GM12878 (cell line): ENCODE data around the gene SNAP29. TPM values are rescaled to one million over a fixed set of nuclear protein-coding genes. Genes with fewer than 3 reads are reported as not detected.

Experiments
- DPF2 ChIP-seq: fragments of 450-650 bp; IDR thresholded peaks from 2 replicates; pipeline ENCODE4 v1.6.1; 2017; ENCODE audit warnings: mild to moderate bottlenecking
- NBN ChIP-seq: fragments of 450-650 bp; IDR thresholded peaks from 2 replicates; pipeline ENCODE4 v1.6.1; 2016
- NRF1 ChIP-seq: conservative IDR thresholded peaks from 2 replicates; pipeline ENCODE4 v1.6.1; 2011; ENCODE audit warnings: mild to moderate bottlenecking, low read depth, low read length, improper control_type of control experiment
- POLR2A ChIP-seq: IDR thresholded peaks from 2 replicates; pipeline ENCODE4 v1.6.1; 2011; ENCODE audit warnings: low read depth, mild to moderate bottlenecking, low read length
- POLR2AphosphoS5 ChIP-seq: IDR thresholded peaks from 2 replicates; pipeline ENCODE4 v1.6.1; 2011; ENCODE audit warnings: mild to moderate bottlenecking, low read length, inconsistent platforms
- RAD51 ChIP-seq: fragments of 450-650 bp; IDR thresholded peaks from 2 replicates; pipeline ENCODE4 v1.6.1; 2016; ENCODE audit warnings: moderate library complexity, mild to moderate bottlenecking, inconsistent platforms
- RELA ChIP-seq: fragments of 450-650 bp; IDR thresholded peaks from 2 replicates; pipeline ENCODE4 v1.8.0; 2014; ENCODE audit warnings: borderline replicate concordance; ENCODE audit not compliant: partially characterized antibody
- SP1 ChIP-seq: IDR thresholded peaks from one replicate; pipeline ENCODE4 v1.6.1; 2011; ENCODE audit warnings: low read depth, low read length
- SPI1 ChIP-seq: IDR thresholded peaks from 2 replicates; pipeline ENCODE4 v1.6.1; 2011; ENCODE audit warnings: low read depth, mild to moderate bottlenecking, low read length, moderate library complexity, borderline replicate concordance; ENCODE audit not compliant: insufficient read depth
- TCF12 ChIP-seq: IDR thresholded peaks from 2 replicates; pipeline ENCODE4 v1.6.1; 2011; ENCODE audit warnings: low read depth, mild to moderate bottlenecking, low read length
- TCF3 ChIP-seq: IDR thresholded peaks from 2 replicates; pipeline ENCODE4 v1.6.1; 2012; ENCODE audit warnings: low read depth, mild to moderate bottlenecking, low read length, borderline replicate concordance; ENCODE audit not compliant: insufficient read depth
- ZSCAN29 ChIP-seq: fragments of 450-650 bp; IDR thresholded peaks from 2 replicates; pipeline ENCODE4 v1.6.1; 2017; ENCODE audit warnings: mild to moderate bottlenecking, moderate library complexity
- polyA plus RNA-seq, 11 experiments: library from polyadenylated mRNA; depleted of rRNA in 4 of 11; unstranded in 6 of 11; stranded (reverse) in 5 of 11; fragments of >200 nt; fragmentation: Nextera tagmentation in 4 of 11; fragmentation: Illumina TruSeq in 1 of 11; extraction: Ambion mirVana in 4 of 11; extraction: Trizol in 1 of 11; gene quantifications; 1 replicate in 1 of 11; 2 replicates in 10 of 11; pipeline versions ENCODE4 v1.2.1 to v1.2.3, GENCODE V29; 2011 to 2016; ENCODE audit warnings: inconsistent platforms in 2 of 11, missing spikeins in 2 of 11, low read depth in 1 of 11
- total RNA-seq, 4 experiments: library from RNA; depleted of rRNA in 3 of 4; stranded (reverse); fragments of >200 nt in 3 of 4; fragmentation: Illumina TruSeq in 1 of 4; extraction: Trizol in 1 of 4; gene quantifications; 2 replicates each; pipeline versions ENCODE4 v1.2.1 to v1.2.3, GENCODE V29; 2013 to 2021
- TF ChIP-seq, protein P1 (sequence below): IDR thresholded peaks from 2 replicates; pipeline ENCODE4 v1.6.1; 2012; ENCODE audit warnings: mild to moderate bottlenecking, low read depth, low read length
- TF ChIP-seq, protein P2 (sequence below): fragments of 450-650 bp; IDR thresholded peaks from 2 replicates; pipeline ENCODE4 v1.6.1; 2017; ENCODE audit warnings: antibody characterized with exemption, mild to moderate bottlenecking, moderate library complexity

SNAP29 gene
- total and polyA plus RNA-seq, 10 of the 15 experiments (the other 5 are each of a cell fraction or from before 2014, with no cell fraction given) = 4.7 to 45.7 (median 27.9) TPM

DNA sequence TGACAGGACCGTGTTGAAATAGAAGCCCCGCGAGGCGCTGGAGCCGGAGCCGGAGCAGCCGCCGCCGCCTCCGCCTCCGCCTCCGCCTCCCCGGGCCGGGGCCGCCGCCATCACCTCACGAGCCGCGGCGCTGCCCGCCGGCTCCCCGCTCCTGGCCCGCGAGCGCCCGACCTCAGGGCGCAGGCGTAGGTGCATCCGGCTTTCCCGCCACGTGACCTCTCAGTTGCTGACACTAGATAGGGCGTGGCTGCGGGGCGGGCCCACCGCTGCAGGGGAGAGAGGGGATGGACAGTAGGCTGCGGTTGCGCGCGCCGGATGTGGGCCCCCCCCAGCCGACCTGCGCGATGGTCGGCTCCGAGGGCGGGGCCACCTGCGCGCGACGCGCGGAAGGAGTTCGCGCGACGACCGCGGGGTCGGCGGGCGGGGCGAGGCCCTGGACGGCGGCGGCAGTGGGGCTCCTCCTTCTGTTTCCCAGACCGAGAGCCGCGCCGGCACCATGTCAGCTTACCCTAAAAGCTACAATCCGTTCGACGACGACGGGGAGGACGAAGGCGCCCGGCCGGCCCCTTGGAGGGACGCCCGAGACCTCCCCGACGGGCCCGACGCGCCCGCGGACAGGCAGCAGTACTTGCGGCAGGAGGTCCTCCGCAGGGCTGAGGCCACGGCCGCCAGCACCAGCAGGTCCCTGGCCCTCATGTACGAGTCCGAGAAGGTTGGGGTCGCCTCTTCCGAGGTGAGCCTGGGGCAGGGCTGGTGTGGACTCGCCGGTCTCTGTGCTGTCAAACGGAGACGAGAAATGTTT lies at the start of gene SNAP29, which contains the start of gene PI4KA (continued):
- TF ChIP-seq POLR2AphosphoS5 (peak; percentile 63; the same call in 1 of the 2 replicates), POLR2A (peak; percentile 89), ZSCAN29 (peak; percentile 57; the same call in 1 of the 2 replicates), SPI1 (no peak), DPF2 (peak; percentile 88), RELA (peak; percentile 93), TCF12 (peak; percentile 8; the same call in 1 of the 2 replicates), RAD51 (peak; percentile 84), TCF3 (peak; percentile 71; the same call in 1 of the 2 replicates), NBN (no peak), NRF1 (peak; percentile 69), SP1 (peak; percentile 89)
- TF ChIP-seq, protein P1, sequence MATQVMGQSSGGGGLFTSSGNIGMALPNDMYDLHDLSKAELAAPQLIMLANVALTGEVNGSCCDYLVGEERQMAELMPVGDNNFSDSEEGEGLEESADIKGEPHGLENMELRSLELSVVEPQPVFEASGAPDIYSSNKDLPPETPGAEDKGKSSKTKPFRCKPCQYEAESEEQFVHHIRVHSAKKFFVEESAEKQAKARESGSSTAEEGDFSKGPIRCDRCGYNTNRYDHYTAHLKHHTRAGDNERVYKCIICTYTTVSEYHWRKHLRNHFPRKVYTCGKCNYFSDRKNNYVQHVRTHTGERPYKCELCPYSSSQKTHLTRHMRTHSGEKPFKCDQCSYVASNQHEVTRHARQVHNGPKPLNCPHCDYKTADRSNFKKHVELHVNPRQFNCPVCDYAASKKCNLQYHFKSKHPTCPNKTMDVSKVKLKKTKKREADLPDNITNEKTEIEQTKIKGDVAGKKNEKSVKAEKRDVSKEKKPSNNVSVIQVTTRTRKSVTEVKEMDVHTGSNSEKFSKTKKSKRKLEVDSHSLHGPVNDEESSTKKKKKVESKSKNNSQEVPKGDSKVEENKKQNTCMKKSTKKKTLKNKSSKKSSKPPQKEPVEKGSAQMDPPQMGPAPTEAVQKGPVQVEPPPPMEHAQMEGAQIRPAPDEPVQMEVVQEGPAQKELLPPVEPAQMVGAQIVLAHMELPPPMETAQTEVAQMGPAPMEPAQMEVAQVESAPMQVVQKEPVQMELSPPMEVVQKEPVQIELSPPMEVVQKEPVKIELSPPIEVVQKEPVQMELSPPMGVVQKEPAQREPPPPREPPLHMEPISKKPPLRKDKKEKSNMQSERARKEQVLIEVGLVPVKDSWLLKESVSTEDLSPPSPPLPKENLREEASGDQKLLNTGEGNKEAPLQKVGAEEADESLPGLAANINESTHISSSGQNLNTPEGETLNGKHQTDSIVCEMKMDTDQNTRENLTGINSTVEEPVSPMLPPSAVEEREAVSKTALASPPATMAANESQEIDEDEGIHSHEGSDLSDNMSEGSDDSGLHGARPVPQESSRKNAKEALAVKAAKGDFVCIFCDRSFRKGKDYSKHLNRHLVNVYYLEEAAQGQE = no peak
- TF ChIP-seq, protein P2, sequence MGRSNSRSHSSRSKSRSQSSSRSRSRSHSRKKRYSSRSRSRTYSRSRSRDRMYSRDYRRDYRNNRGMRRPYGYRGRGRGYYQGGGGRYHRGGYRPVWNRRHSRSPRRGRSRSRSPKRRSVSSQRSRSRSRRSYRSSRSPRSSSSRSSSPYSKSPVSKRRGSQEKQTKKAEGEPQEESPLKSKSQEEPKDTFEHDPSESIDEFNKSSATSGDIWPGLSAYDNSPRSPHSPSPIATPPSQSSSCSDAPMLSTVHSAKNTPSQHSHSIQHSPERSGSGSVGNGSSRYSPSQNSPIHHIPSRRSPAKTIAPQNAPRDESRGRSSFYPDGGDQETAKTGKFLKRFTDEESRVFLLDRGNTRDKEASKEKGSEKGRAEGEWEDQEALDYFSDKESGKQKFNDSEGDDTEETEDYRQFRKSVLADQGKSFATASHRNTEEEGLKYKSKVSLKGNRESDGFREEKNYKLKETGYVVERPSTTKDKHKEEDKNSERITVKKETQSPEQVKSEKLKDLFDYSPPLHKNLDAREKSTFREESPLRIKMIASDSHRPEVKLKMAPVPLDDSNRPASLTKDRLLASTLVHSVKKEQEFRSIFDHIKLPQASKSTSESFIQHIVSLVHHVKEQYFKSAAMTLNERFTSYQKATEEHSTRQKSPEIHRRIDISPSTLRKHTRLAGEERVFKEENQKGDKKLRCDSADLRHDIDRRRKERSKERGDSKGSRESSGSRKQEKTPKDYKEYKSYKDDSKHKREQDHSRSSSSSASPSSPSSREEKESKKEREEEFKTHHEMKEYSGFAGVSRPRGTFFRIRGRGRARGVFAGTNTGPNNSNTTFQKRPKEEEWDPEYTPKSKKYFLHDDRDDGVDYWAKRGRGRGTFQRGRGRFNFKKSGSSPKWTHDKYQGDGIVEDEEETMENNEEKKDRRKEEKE = peak; percentile 94
